ENCODE results near the gene GLT1D1.

DNA sequence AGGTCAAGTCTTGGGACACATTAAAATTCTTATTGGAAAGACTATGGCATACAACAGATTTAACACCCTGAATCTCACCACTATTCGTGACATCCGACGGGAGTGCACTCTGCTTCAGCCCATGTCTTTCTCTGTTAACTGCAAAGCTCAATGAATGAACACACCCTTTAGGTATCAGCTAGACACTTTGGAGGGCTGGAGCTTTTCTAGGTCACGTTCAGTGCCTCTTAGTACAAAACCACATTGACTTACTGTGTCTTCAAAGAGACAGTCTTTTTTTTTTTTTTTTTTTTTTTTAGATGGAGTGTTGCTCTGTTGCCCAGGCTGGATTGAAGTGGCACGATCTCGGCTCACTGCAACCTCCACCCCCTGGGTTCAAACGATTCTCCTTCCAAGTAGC is 80.6 kb downstream of the GLT1D1 start:
- TF ChIP-seq, protein P1, sequence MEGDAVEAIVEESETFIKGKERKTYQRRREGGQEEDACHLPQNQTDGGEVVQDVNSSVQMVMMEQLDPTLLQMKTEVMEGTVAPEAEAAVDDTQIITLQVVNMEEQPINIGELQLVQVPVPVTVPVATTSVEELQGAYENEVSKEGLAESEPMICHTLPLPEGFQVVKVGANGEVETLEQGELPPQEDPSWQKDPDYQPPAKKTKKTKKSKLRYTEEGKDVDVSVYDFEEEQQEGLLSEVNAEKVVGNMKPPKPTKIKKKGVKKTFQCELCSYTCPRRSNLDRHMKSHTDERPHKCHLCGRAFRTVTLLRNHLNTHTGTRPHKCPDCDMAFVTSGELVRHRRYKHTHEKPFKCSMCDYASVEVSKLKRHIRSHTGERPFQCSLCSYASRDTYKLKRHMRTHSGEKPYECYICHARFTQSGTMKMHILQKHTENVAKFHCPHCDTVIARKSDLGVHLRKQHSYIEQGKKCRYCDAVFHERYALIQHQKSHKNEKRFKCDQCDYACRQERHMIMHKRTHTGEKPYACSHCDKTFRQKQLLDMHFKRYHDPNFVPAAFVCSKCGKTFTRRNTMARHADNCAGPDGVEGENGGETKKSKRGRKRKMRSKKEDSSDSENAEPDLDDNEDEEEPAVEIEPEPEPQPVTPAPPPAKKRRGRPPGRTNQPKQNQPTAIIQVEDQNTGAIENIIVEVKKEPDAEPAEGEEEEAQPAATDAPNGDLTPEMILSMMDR (IDR thresholded peaks at IDR 0.05; ENCODE audit: borderline replicate concordance, extremely low read depth, low read length, poor library complexity, severe bottlenecking) = no peak
- no peak for TF ChIP-seq EZH2 (IDR thresholded peaks at IDR 0.05; ENCODE audit: borderline replicate concordance, low read depth, low read length, severe bottlenecking)

Data from DND-41 (cell line).